Osteoblast (primary cell): ENCODE data around the gene HPCAL1. TPM values are rescaled to one million over a fixed set of nuclear protein-coding genes. Genes with fewer than 3 reads are reported as not detected.

Experiments used
- DNase-seq: peaks from one replicate; pipeline ENCODE4 v3.0.0; 2011; ENCODE audit warnings: low spot score, mixed read lengths; ENCODE audit not compliant: insufficient read length; ENCODE audit errors: missing footprints
- H2AFZ ChIP-seq: 2 replicates; pipeline ENCODE4 v1.6.0; 2011; ENCODE audit warnings: mild to moderate bottlenecking, low read length
- H3K27ac ChIP-seq: 2 replicates; pipeline ENCODE4 v1.5.1; 2011; ENCODE audit warnings: mild to moderate bottlenecking, low read depth, low read length, moderate library complexity
- H3K27me3 ChIP-seq: 2 replicates; pipeline ENCODE4 v1.6.0; 2012; ENCODE audit warnings: mild to moderate bottlenecking, control low read depth, inconsistent platforms, low read length, moderate library complexity; ENCODE audit not compliant: insufficient read depth
- H3K36me3 ChIP-seq: 2 replicates; pipeline ENCODE4 v1.5.1; 2011; ENCODE audit warnings: mild to moderate bottlenecking, low read length, control low read depth, moderate library complexity; ENCODE audit not compliant: insufficient read depth
- H3K4me1 ChIP-seq: 2 replicates; pipeline ENCODE4 v1.5.1; 2011; ENCODE audit warnings: mild to moderate bottlenecking, low read length, control low read depth, moderate library complexity; ENCODE audit not compliant: insufficient read depth
- H3K4me2 ChIP-seq: 2 replicates; pipeline ENCODE4 v1.6.0; 2011; ENCODE audit warnings: mild to moderate bottlenecking, low read length; ENCODE audit not compliant: insufficient read depth
- H3K4me3 ChIP-seq: fragments of 200-600 bp; sonication (generic); 3 replicates; pipeline ENCODE4 v1.5.1; 2012; ENCODE audit warnings: mild to moderate bottlenecking, low read length, inconsistent platforms; ENCODE audit not compliant: insufficient read depth
- H3K79me2 ChIP-seq: 2 replicates; pipeline ENCODE4 v1.6.0; 2012; ENCODE audit warnings: mild to moderate bottlenecking, low read length, control low read depth, inconsistent platforms; ENCODE audit not compliant: insufficient read depth
- H3K9me3 ChIP-seq: 2 replicates; pipeline ENCODE4 v1.5.1; 2011; ENCODE audit warnings: low read depth, low read length, control low read depth
- H4K20me1 ChIP-seq: 2 replicates; pipeline ENCODE4 v1.6.0; 2012; ENCODE audit warnings: mild to moderate bottlenecking, low read length, control low read depth; ENCODE audit not compliant: insufficient read depth
- total RNA-seq: library from RNA; depleted of rRNA; stranded (reverse); fragments of >200 nt; gene quantifications from 2 replicates; pipeline ENCODE4 v1.2.3, GENCODE V29; 2012
- TF ChIP-seq, protein P1 (sequence below): IDR thresholded peaks from 2 replicates; pipeline ENCODE4 v1.5.1; 2011; ENCODE audit warnings: mild to moderate bottlenecking, low read depth, low read length, moderate library complexity; ENCODE audit errors: extremely low read depth

The HPCAL1 gene
- total RNA-seq: 47.1 and 57.2 TPM in 2 replicates

DNA sequence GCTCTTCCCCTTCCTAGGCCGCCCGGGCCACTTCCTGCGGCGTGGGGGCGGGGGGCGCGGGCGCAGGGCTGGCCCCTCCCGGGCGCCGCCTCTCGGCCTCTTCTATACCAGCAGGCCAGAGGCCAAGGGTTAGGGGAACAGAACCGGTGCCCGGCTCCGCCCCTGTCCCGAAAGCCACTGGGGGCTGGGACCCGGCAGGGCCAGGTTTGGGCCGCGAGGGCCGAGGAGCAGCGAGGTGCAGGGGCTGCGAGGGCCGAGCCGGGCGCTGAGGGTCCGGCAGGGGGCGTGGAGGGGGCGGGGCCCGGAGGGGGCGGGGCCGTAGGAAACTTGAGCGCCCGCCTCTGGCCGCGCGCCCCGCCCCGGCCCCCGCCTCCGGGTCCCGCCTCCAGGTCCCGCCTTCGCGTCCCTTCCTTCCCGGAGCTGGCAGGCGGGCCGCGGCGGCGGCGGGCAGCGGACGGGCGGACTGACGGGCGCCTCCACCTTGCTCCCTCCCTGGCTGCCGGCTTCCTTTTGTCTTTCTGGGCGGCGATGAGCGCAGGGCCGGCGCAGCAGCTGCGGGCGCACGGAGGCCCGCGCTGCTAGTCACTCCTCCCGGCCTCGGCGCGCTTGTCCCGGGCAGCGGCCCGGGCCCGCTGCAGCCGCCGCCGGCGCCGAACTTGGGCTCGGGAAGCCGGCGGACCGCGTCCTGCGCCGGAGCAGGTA lies at the start of gene HPCAL1:
Gene HPCAL1 (plus strand): TSS at position 426 of the 702 bp plus-strand sequence. CDS start 116,854 bp downstream, outside the sequence.
- Histone ChIP-seq H3K27ac (peak within 1 kb of the TSS; percentile 70), H2AFZ (peak within 1 kb of the TSS; percentile 73), H3K36me3 (no peaks in the 10 kb centered on the region), H3K4me2 (peak within 1 kb of the TSS; percentile 91), H3K4me3 (peak within 1 kb of the TSS; percentile 92), H4K20me1 (peaks cover 20% of the 10 kb centered on the region), H3K9me3 (no peaks in the 10 kb centered on the region), H3K4me1 (peaks cover 33% of the 10 kb centered on the region), H3K27me3 (no peaks in the 10 kb centered on the region), H3K79me2 (peaks cover 48% of the 10 kb centered on the region)
- peak; percentile 99 for DNase-seq
- TF ChIP-seq, protein P1, sequence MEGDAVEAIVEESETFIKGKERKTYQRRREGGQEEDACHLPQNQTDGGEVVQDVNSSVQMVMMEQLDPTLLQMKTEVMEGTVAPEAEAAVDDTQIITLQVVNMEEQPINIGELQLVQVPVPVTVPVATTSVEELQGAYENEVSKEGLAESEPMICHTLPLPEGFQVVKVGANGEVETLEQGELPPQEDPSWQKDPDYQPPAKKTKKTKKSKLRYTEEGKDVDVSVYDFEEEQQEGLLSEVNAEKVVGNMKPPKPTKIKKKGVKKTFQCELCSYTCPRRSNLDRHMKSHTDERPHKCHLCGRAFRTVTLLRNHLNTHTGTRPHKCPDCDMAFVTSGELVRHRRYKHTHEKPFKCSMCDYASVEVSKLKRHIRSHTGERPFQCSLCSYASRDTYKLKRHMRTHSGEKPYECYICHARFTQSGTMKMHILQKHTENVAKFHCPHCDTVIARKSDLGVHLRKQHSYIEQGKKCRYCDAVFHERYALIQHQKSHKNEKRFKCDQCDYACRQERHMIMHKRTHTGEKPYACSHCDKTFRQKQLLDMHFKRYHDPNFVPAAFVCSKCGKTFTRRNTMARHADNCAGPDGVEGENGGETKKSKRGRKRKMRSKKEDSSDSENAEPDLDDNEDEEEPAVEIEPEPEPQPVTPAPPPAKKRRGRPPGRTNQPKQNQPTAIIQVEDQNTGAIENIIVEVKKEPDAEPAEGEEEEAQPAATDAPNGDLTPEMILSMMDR: peak; percentile 25

DNA sequence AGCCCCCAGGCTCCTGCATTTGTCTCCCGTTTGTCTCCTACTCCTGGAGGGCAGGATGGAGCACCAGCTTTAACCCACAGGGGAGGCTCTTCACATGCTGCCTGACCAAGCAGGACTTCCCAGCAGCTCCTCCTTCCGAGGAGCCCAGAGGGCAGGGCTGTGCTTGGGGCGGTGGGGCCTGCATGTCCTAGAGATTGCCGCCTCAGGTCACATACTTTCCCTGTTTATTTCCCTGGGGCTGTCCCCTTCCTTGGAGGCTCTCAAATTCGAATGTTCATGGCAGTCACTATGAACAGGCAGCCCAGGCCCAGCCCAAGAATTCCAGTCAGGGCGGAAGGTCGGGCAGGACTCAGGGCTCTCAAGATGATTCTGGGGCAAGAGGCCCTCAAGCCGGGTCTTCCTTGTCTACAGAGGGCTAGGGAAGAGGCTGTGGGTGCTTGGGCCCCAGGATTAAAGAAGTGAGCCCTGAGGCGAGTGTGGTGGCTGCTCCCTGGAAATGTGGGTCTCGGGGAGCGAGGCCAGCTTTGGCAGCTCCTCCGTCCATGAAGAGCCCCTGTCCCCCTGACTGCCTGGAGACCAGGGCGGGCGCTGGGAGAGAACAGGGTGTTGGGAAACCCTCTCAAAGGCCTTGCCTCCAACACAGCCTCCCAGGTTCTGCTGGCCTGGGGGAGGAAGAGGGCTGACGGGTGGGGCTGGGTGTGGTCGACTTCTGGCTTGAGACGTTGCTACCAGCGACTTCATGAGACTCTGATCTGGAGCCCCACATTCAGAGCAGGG lies 48.9 kb upstream of the HPCAL1 start:
- Histone ChIP-seq H3K27ac (no peak overlapping the region), H3K4me3 (no peak overlapping the region), H3K4me2 (no peak overlapping the region), H3K4me1 (no peaks in the 10 kb centered on the region), H2AFZ (no peak overlapping the region), H3K36me3 (no peaks in the 10 kb centered on the region), H3K27me3 (peaks cover 7% of the 10 kb centered on the region), H4K20me1 (no peaks in the 10 kb centered on the region), H3K79me2 (no peaks in the 10 kb centered on the region), H3K9me3 (peaks cover 3% of the 10 kb centered on the region)
- DNase-seq: no peak
- TF ChIP-seq, protein P1: no peak

DNA sequence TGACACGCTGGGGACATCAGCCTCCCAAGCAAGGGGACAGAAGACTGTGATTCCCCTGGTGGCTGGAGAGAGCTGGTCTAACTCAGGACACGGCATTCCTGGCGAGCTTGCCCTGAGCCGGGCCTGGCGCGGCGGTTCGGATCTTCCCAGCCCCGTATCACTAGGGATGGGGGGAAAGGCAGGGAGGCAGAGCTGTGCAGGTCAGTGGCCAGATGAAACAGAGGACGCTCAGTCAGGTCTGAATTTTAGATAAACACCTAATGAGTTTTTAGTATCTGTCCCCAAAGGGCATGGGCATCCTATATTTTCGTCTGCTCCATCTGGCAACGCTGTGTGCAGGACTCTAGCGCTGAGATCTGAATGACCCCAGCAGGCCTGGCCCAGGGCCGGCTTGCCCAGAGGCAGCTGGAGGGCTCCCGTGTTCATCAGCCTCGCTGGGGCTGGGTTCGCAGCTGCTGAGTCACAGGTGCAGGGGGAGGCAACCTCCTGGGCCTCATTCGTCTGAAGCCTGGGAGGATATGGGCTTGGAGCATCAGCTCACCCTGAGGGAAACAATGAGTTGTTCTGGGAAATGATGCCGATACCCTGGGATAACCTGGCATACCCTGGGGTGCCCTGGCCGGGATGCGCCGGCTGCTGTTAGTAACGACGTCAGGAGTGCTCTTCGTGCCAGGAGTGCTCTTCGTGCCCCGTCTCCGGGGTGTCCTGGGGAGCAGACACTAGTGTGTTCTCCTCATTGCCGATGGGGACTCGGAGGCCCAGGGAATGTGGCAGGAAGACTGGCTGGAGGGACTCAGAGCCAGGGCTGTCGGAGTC lies 48.1 kb upstream of the HPCAL1 start:
- TF ChIP-seq, protein P1: no peak
- no peaks in the 10 kb centered on the region for H4K20me1 ChIP-seq
- H3K36me3 ChIP-seq: no peaks in the 10 kb centered on the region
- no peaks in the 10 kb centered on the region for H3K4me1 ChIP-seq
- no peak overlapping the region for H3K27ac ChIP-seq
- DNase-seq: peak; percentile 86
- no peak overlapping the region for H2AFZ ChIP-seq
- H3K79me2 ChIP-seq: no peaks in the 10 kb centered on the region
- H3K9me3 ChIP-seq: peaks cover 3% of the 10 kb centered on the region
- no peak overlapping the region for H3K4me2 ChIP-seq
- H3K4me3 ChIP-seq: no peak overlapping the region
- peaks cover 7% of the 10 kb centered on the region for H3K27me3 ChIP-seq
